Smooth muscle cell (in vitro differentiated cells): ENCODE results near the gene PLPP3. TPM values are rescaled to one million over a fixed set of nuclear protein-coding genes. Genes with fewer than 3 reads are reported as not detected.

Source experiments
- DNase-seq: peaks from one replicate; lab custom pipeline; 2025; ENCODE audit not compliant: unreplicated experiment; lab: John Stamatoyannopoulos, UW
- H2AFZ ChIP-seq: fragments of 200-600 bp; sonication (generic); 2 replicates; pipeline ENCODE4 v1.6.0; 2016; ENCODE audit warnings: antibody characterized with exemption, low read depth, mild to moderate bottlenecking
- H3F3A ChIP-seq: fragments of 200-600 bp; sonication (generic); 2 replicates; pipeline ENCODE4 v1.6.0; 2017; ENCODE audit warnings: antibody characterized with exemption, low read depth
- H3K27ac ChIP-seq: fragments of 200-600 bp; sonication (generic); 2 replicates; pipeline ENCODE4 v1.5.1; 2016; ENCODE audit warnings: low read depth, mild to moderate bottlenecking
- H3K27me3 ChIP-seq: fragments of 200-600 bp; sonication (generic); 2 replicates; pipeline ENCODE4 v1.6.1; 2016; ENCODE audit warnings: low read depth, mild to moderate bottlenecking
- H3K36me3 ChIP-seq: fragments of 200-600 bp; sonication (generic); 2 replicates; pipeline ENCODE4 v1.5.1; 2016; ENCODE audit warnings: low read depth
- H3K4me1 ChIP-seq: fragments of 200-600 bp; sonication (generic); 2 replicates; pipeline ENCODE4 v1.5.1; 2016; ENCODE audit warnings: low read depth
- H3K4me2 ChIP-seq: fragments of 200-600 bp; sonication (generic); 2 replicates; pipeline ENCODE4 v1.6.0; 2016; ENCODE audit warnings: mild to moderate bottlenecking
- H3K4me3 ChIP-seq: fragments of 200-600 bp; sonication (generic); 2 replicates; pipeline ENCODE4 v1.5.1; 2016; ENCODE audit warnings: mild to moderate bottlenecking
- H3K79me2 ChIP-seq: fragments of 200-600 bp; sonication (generic); 2 replicates; pipeline ENCODE4 v1.6.0; 2016; ENCODE audit warnings: low read depth, mild to moderate bottlenecking
- H3K9ac ChIP-seq: fragments of 200-600 bp; sonication (generic); 2 replicates; pipeline ENCODE4 v1.6.0; 2016; ENCODE audit warnings: low read depth
- H3K9me3 ChIP-seq: fragments of 200-600 bp; sonication (generic); replicated peaks from 2 replicates; pipeline ENCODE4 v1.5.1; 2016; ENCODE audit warnings: low read depth
- H4K20me1 ChIP-seq: fragments of 200-600 bp; sonication (generic); 2 replicates; pipeline ENCODE4 v1.6.0; 2016; ENCODE audit warnings: low read depth
- CTCF ChIP-seq: fragments of 200-600 bp; sonication (generic); IDR thresholded peaks from 2 replicates; pipeline ENCODE4 v1.5.1; 2017; ENCODE audit warnings: borderline replicate concordance, mild to moderate bottlenecking, antibody characterized with exemption; ENCODE audit not compliant: insufficient read depth, poor library complexity, severe bottlenecking
- WGBS: methylation state at CpG from one replicate; pipeline ENCODE4 v1.1.7; 2016; ENCODE audit warnings: low lambda C conversion rate; 5-methylcytosine and 5-hydroxymethylcytosine counted together
- polyA plus RNA-seq: library from polyadenylated mRNA; unstranded; fragments of >200 nt; fragmentation: Nextera tagmentation; extraction: Ambion mirVana; gene quantifications from 2 replicates; pipeline ENCODE4 v1.2.1, GENCODE V29; 2016
- total RNA-seq: library from RNA; depleted of rRNA; stranded (reverse); fragments of >200 nt; gene quantifications from 2 replicates; pipeline ENCODE4 v1.2.3, GENCODE V29; 2014

PLPP3 gene
- total and polyA plus RNA-seq, 2 experiments from 2014 or later, result 56.9 to 81.5 TPM

- no peak overlapping the region for H3K4me3 ChIP-seq
- H3K4me2 ChIP-seq, result no peak overlapping the region
- WGBS, result 95% methylated on average over 5 of the region's 5 CpGs
- no peak for DNase-seq
- H3K36me3 ChIP-seq, result no peaks in the 10 kb centered on the region
- H3K27ac ChIP-seq, result no peak overlapping the region
- no peak overlapping the region for H3K9ac ChIP-seq
- TF ChIP-seq CTCF, result no peak
- H3F3A ChIP-seq, result no peaks in the 10 kb centered on the region
- H3K4me1 ChIP-seq, result no peaks in the 10 kb centered on the region
- H3K27me3 ChIP-seq, result no peaks in the 10 kb centered on the region
- H3K9me3 ChIP-seq, result no peaks in the 10 kb centered on the region
- H2AFZ ChIP-seq, result no peak overlapping the region
- H3K79me2 ChIP-seq, result no peaks in the 10 kb centered on the region
- H4K20me1 ChIP-seq, result no peaks in the 10 kb centered on the region
These were observed 127.9 kb downstream of the PLPP3 start for GRCh38 chr1:56451491-56451890.

DNA sequence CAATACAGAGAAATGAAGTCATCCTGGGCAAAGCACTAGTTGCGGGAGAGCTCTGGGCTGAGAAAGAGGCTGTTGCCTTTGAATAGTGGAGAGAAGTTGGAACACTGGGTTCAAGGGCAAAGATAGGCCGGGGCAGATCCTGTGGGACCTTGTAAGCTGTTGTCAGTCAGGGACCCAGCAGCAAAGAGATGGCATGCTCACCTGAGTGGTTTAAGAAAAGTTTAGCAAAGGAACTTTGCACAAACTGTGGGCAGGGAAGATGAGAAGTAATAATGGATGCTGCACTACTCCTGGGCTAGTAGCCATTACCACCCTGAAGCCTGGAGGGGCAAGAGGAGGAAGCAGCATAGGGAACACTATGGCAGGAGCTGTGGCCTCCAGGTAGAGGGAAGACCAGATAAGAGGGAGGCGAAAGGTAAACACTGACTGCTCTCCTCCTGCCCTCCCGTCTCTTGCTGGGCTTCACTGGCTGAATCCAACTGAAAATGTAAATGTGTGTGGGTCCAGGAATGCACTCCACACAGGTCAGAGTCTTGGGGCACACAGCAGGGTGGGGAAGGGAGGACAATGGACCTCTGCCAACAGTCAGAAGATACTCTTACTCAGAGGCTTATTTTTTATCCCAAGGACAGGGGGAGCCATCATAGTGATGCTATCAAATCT, 129.2 kb downstream of the PLPP3 start:
- WGBS, result 70% methylated on average over 4 of the region's 4 CpGs
- DNase-seq, result no peak

DNA sequence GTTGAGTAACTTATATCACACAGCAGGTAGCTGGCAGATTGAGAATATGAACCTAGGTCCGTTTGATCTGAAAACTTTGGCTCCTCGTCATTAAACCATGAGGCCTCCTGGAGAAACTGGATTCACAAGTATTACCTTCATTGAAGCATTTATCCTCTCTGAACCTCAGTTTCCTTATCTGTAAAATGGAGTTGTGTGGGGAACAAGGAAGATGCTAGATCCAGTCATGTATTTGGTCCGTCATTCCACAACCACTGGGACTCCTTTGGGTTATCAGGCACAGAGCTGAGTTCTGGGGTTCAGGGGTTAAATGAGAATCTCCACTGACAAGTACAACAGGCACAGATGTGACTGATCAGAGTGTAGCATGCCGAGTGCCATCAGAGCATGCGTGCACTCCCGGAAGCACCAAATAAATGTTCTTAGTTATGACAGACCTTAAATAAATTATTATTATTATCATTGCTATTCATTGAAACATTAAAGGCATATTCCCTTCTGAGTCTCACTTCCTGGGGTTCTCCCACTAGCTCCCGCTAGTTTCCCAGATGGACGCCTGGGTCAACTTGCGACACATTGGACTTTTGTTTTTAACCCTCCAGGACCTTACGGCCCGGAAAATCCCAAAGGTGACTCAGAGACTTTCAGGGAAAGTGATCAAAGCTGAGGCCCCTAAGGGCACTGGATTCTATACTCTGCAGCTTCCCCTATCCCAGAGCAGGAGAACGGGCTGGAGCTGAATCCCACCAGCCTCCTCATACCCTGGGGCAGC, 130.6 kb downstream of the PLPP3 start:
- 77% methylated on average over 12 of the region's 12 CpGs for WGBS
- no peaks in the 10 kb centered on the region for H3K79me2 ChIP-seq
- H3K36me3 ChIP-seq, result no peaks in the 10 kb centered on the region
- no peak overlapping the region for H3K9ac ChIP-seq
- no peak overlapping the region for H3K4me2 ChIP-seq
- H3F3A ChIP-seq, result no peaks in the 10 kb centered on the region
- no peak overlapping the region for H2AFZ ChIP-seq
- no peaks in the 10 kb centered on the region for H4K20me1 ChIP-seq
- no peaks in the 10 kb centered on the region for H3K9me3 ChIP-seq
- H3K27ac ChIP-seq, result no peak overlapping the region
- H3K27me3 ChIP-seq, result no peaks in the 10 kb centered on the region
- H3K4me1 ChIP-seq, result no peaks in the 10 kb centered on the region
- no peak for TF ChIP-seq CTCF
- DNase-seq, result no peak
- no peak overlapping the region for H3K4me3 ChIP-seq

More for the DNA sequence above, 129.2 kb downstream of the PLPP3 start:
- Histone ChIP-seq H3K79me2 (no peaks in the 10 kb centered on the region), H3K27me3 (no peaks in the 10 kb centered on the region), H3K36me3 (no peaks in the 10 kb centered on the region), H3K4me3 (no peak overlapping the region), H3K9me3 (no peaks in the 10 kb centered on the region), H4K20me1 (no peaks in the 10 kb centered on the region), H3K27ac (no peak overlapping the region), H3K4me2 (no peak overlapping the region), H3K4me1 (no peaks in the 10 kb centered on the region), H3K9ac (no peak overlapping the region), H2AFZ (no peak overlapping the region), H3F3A (no peaks in the 10 kb centered on the region)
- TF ChIP-seq CTCF, result no peak

DNA sequence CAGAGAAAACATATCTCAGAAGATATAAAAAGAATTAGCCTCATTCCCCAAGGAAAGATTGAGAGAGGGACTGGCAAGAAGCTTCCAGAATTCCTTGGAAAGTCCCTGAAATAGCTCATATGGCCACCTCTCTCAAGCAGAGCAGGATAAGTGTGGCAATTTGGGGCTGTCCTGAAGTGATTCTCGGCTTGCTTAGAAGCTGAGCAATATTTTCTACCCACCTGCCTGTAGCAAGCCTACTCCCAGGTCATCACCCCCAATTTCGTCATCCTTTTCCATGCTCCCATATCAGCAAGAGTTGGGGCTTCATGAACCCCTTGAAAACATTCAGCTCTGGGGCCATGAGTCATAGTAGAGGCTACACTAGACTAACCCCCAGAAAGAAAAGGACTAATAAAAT, 131.5 kb downstream of the PLPP3 start:
- Histone ChIP-seq H3K4me1 (no peaks in the 10 kb centered on the region), H3K27ac (no peak overlapping the region), H3K79me2 (no peaks in the 10 kb centered on the region), H3K27me3 (no peaks in the 10 kb centered on the region), H3F3A (no peaks in the 10 kb centered on the region), H3K9ac (no peak overlapping the region), H3K4me2 (no peak overlapping the region), H3K36me3 (no peaks in the 10 kb centered on the region), H2AFZ (no peak overlapping the region), H3K4me3 (no peak overlapping the region), H3K9me3 (no peaks in the 10 kb centered on the region), H4K20me1 (no peaks in the 10 kb centered on the region)
- DNase-seq, result no peak
- no peak for TF ChIP-seq CTCF
- WGBS, result 88% methylated on average over 2 of the region's 2 CpGs
